Mesothelial cell of epicardium (in vitro differentiated cells): Measurements from ENCODE around the gene KCNJ15. TPM values are rescaled to one million over a fixed set of nuclear protein-coding genes. Genes with fewer than 3 reads are reported as not detected.

Experiments used
- DNase-seq, 2 experiments: peaks; one replicate each; pipeline ENCODE4 v3.0.0; 2021; ENCODE audit warnings: low spot score in 2 of 2; ENCODE audit not compliant: unreplicated experiment in 2 of 2
- H3K27ac Mint-ChIP-seq: 2 replicates; pipeline ENCODE4 v1.8.0; 2021; ENCODE audit warnings: mixed read lengths
- H3K27me3 Mint-ChIP-seq: 2 replicates; pipeline ENCODE4 v1.8.0; 2021; ENCODE audit warnings: low read depth, mixed read lengths
- H3K36me3 Mint-ChIP-seq: 2 replicates; pipeline ENCODE4 v1.8.0; 2021; ENCODE audit warnings: mixed read lengths
- H3K4me1 Mint-ChIP-seq: 2 replicates; pipeline ENCODE4 v1.8.0; 2021; ENCODE audit warnings: mixed read lengths
- H3K4me3 Mint-ChIP-seq: 2 replicates; pipeline ENCODE4 v1.8.0; 2021; ENCODE audit warnings: mild to moderate bottlenecking, moderate library complexity, mixed read lengths
- H3K9me3 Mint-ChIP-seq: 2 replicates; pipeline ENCODE4 v1.8.0; 2021; ENCODE audit warnings: mixed read lengths
- CTCF ChIP-seq: fragments of 200-600 bp; sonication (generic); IDR thresholded peaks from one replicate; pipeline ENCODE4 v1.5.0; 2021; ENCODE audit warnings: antibody characterized with exemption; ENCODE audit not compliant: unreplicated experiment
- total RNA-seq: library from RNA; stranded (reverse); gene quantifications from 3 replicates; pipeline ENCODE4 v1.2.1, GENCODE V29; 2021

The KCNJ15 gene
- total RNA-seq, result 0.70 to 1.9 TPM (median 1.1 TPM) in 3 replicates

GRCh38 chr21:38256599-38257302 is at the start of gene KCNJ15:
Gene KCNJ15, plus strand, starts transcription at chr21:38256991. Its CDS starts 42,271 bp downstream, at chr21:38299262.
- Mint-ChIP-seq H3K4me3 (no peak within 1 kb of the TSS), H3K4me1 (peaks cover 6% of the 10 kb centered on the region), H3K27ac (no peak within 1 kb of the TSS)

GRCh38 chr21:38208118-38208517 is 48.7 kb upstream of the KCNJ15 start:
- no peaks in the 10 kb centered on the region for H3K4me1 Mint-ChIP-seq
- no peaks in the 10 kb centered on the region for H3K36me3 Mint-ChIP-seq

More at GRCh38 chr21:38256599-38257302, at the start of gene KCNJ15:
- no peak for DNase-seq
- TF ChIP-seq CTCF, result no peak
- H3K36me3 Mint-ChIP-seq, result no peaks in the 10 kb centered on the region
- peaks cover 15% of the 10 kb centered on the region for H3K27me3 Mint-ChIP-seq
- H3K9me3 Mint-ChIP-seq, result no peaks in the 10 kb centered on the region

GRCh38 chr21:38211321-38211720 is 45.5 kb upstream of the KCNJ15 start:
- no peak overlapping the region for H3K4me3 Mint-ChIP-seq
- H3K27ac Mint-ChIP-seq, result no peak overlapping the region
- DNase-seq, result no peak
- TF ChIP-seq CTCF, result no peak
- no peaks in the 10 kb centered on the region for H3K36me3 Mint-ChIP-seq
- peaks cover 18% of the 10 kb centered on the region for H3K9me3 Mint-ChIP-seq
- H3K4me1 Mint-ChIP-seq, result no peaks in the 10 kb centered on the region
- peaks cover 6% of the 10 kb centered on the region for H3K27me3 Mint-ChIP-seq

More at GRCh38 chr21:38208118-38208517, 48.7 kb upstream of the KCNJ15 start:
- Mint-ChIP-seq H3K27me3 (peaks cover 14% of the 10 kb centered on the region), H3K27ac (no peak overlapping the region), H3K9me3 (peaks cover 18% of the 10 kb centered on the region), H3K4me3 (no peak overlapping the region)
- no peak for DNase-seq
- TF ChIP-seq CTCF, result no peak

GRCh38 chr21:38212706-38213105 is 44.1 kb upstream of the KCNJ15 start:
- H3K27ac Mint-ChIP-seq, result no peak overlapping the region
- no peak for TF ChIP-seq CTCF
- H3K4me1 Mint-ChIP-seq, result no peaks in the 10 kb centered on the region
- H3K4me3 Mint-ChIP-seq, result no peak overlapping the region
- H3K27me3 Mint-ChIP-seq, result peaks cover 5% of the 10 kb centered on the region
- H3K36me3 Mint-ChIP-seq, result no peaks in the 10 kb centered on the region
- DNase-seq, result no peak
- peaks cover 18% of the 10 kb centered on the region for H3K9me3 Mint-ChIP-seq

- peak; percentile 90 for TF ChIP-seq CTCF
- no peaks in the 10 kb centered on the region for H3K27me3 Mint-ChIP-seq
- peaks cover 6% of the 10 kb centered on the region for H3K4me1 Mint-ChIP-seq
- no peak overlapping the region for H3K27ac Mint-ChIP-seq
- H3K4me3 Mint-ChIP-seq, result no peak overlapping the region
- H3K36me3 Mint-ChIP-seq, result peaks cover 1% of the 10 kb centered on the region
- H3K9me3 Mint-ChIP-seq, result peaks cover 37% of the 10 kb centered on the region
- peak; percentile 41 to 65 for DNase-seq
Measured at GRCh38 chr21:38219049-38219628, 37.7 kb upstream of the KCNJ15 start.
